CD4-positive, alpha-beta T cell treated with Interleukin-21 for 1 hour (primary cell): ENCODE data around the gene PRKCD.

ENCODE experiments used
- DNase-seq: peaks from one replicate; pipeline ENCODE4 v3.0.0-alpha.2; 2020

PRKCD gene

GRCh38 chr3:53157974-53158580, 2.9 kb upstream of the PRKCD start:
- DNase-seq, result no peak

GRCh38 chr3:53158765-53159155, 2.2 kb upstream of the PRKCD start:
- no peak for DNase-seq

DNA sequence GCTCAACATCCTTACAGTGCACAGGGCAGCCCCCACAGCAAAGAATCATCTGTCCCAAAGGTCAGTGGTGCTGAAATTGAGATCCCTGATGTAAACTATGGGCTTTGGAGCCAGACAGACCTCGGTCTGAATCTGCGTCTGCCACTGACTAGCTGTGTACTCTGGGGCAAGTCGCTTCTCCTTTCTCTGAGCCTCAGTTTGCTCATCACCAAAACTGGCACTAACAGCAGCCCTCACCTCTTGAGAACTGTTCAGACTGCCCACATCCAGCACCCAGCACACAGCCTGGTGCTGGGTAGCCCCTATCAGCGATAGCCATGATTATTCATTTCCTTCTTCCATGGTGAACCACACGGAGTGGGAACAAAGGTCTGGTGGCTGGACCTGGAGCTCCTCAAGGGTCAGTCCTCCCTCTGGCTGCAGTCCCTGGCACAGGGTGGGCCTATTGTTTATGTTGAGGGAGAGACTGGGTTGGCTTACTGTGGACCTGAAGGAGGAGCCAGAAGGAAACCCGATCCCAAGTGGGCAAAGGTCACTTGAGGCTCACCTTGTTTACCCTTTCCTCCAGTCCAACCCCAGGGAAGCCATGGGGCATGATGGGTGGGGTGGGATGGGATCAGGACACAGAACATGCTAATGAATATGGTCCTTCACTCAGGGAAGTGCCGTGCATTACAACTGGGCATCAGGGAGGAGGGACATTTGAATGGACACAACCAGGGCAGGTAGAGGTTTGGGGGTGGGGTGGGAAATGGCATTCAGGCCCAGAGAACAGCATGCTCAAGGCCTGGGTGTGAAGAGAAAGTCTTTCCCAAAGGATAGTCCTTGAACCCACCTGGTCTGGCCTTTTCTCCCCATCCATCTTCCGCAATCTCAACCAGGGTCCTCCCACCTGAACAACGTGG, 1.6 kb upstream of the PRKCD start:
- no peak for DNase-seq

GRCh38 chr3:53160061-53160659, 849 bp upstream of the PRKCD start:
- DNase-seq, result no peak

DNA sequence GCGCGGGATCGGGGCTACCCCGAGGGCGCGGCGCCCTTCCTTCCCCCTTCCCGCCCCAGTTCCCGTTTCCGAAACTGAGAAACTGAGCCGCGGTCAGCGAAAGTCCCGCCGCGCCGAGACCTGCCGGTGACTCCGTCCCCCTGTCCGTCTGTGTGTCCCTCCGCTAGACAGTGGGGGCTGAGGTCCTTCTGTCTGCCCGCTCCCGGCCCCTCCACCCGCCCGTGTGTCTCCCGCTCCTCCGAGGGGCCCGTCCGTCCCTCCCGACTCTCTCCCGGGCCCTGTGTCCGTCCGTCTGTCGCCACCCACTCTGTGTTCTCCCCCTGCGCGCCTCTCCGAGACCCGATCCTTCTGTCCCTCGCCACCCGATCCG, 426 bp downstream of the PRKCD start:
- DNase-seq, result no peak

DNA sequence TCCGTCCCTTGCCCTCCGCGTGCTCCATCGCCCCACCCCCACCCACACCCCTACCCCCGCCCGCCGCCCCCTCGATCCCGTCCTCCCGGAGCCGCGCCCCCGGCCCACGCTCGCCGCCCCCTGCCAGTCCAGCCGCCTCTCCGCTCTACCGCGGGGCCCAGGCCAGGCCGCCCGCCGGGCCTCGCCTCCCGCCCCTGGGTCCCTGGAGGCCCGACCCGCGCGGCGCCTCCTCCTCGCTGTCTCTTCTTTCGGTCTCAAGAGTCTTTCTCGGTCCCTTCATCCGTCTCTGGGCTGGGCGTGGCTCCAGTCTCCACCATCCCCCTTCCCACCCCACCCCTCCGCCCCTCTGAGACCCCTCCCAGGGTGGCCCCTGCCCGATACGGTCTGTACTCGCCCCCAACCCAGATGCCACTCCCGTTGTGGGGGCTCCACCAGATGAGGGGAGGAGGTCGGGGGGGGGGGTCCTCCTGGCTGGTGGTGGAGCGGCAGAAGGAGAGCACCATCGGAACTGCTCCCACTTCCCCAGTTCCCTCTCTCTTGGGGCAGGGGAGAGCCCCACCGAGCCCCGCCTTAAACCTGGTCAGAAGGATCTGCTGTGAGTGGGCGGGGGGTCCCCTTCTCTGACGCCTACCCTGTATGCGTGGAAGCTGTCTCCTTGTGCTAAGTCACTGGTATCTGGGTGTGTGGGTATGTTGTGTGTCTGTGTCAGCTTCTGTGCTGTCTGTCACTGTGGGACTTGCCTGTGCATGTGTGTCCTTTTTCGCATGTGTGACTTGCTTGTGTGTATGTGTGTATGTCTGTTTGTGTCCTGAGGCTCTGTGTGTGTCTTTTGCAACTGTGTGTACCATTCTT, 1.0 kb downstream of the PRKCD start:
- DNase-seq, result peak; percentile 49

- peak; percentile 72 for DNase-seq
Measured at GRCh38 chr3:53162672-53163443, 1.8 kb downstream of the PRKCD start.

DNA sequence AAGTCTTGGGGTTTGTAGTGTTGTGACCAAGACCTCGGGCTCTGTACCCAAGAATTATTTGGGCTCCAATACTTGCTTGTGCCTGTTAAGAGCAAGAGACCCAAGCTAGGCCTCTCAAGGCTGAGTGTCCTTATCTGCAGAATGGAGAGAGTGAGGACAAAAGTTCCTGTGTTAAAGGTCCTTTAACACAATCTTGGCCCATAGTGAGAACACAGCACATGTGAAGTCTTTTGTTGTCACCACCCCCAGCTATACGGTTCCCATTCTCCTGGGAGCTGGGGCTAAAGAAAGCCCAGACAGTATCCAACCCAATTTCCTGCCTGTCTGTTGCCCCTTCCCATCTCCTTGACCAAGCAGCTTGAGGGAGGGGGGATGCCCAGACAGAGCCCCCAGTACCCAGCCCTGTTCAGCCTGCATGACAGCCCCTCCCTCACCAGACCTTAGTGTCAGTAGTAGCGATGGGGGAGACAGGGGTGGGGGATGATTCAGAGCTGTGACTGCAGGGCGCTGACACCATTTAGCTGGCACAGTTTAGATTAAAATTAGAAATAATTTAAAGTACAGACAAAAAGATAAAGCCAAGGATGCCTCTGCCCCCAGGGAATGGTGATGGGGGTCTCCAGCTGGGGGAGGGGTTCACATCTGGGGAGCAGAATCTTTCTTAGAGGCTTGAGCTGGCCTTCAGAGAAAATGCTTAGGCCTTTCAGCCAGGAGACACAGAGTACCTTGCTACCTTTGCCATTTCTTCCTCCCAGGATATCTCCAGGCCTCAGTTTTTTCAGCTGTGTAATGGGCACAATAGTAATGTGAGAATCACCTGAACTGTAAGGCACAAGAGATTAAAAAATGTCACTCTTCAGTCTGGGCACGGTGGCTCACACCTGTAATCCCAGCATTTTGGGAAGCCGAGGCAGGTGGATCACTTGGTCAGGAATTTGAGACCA, 2.7 kb downstream of the PRKCD start:
- DNase-seq, result no peak

DNA sequence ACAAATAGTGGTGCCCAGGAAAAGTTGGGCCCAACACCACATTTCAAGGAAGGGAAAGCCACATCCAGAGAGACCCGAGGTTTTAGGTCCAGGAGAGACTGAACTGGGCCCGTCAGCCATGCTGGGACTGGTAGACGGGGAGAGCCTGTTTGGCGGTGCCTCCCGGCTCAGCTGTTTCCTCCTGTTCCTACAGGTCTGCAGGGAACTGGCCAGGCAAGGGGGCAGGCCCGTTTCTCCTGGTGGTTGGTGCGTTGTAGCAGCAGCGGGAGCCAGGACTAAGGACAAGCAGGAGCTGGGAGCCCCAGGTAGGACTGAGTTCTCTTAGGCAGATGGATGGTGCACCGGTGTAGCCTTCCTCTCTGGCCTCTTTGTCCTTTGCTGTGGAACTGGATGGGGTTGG, 3.9 kb downstream of the PRKCD start:
- no peak for DNase-seq

- no peak for DNase-seq
Measured at GRCh38 chr3:53166206-53166605, 5.2 kb downstream of the PRKCD start.

DNA sequence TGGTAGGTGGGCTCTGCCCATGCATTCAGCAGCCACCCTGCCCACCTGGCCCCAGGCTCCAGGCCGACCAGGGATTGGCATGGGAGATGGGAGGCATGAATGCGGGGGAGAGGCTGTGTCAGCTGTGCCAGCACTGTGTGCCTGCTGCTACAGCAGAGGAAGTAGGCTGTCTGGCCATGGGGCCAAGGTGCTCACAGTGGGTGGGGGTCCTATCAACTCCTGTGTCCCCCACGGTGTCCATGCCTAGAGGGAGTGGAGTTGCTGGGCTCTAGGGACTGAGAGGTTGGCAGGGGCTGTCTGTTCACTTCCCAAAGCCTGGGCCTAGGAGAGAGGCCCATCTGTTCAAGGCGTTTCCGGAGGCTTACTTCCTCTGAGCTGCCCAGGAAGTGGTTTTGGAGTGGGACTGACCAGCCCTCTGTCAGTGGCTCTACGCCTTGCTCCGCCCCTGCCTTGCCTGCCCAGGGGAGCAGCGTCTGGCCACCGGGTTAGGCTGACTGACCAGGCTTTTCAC, 5.8 kb downstream of the PRKCD start:
- peak; percentile 4 for DNase-seq

- no peak for DNase-seq
Measured at GRCh38 chr3:53167418-53168174, 6.6 kb downstream of the PRKCD start.

- no peak for DNase-seq
Measured at GRCh38 chr3:53168175-53168923, 7.3 kb downstream of the PRKCD start.

DNA sequence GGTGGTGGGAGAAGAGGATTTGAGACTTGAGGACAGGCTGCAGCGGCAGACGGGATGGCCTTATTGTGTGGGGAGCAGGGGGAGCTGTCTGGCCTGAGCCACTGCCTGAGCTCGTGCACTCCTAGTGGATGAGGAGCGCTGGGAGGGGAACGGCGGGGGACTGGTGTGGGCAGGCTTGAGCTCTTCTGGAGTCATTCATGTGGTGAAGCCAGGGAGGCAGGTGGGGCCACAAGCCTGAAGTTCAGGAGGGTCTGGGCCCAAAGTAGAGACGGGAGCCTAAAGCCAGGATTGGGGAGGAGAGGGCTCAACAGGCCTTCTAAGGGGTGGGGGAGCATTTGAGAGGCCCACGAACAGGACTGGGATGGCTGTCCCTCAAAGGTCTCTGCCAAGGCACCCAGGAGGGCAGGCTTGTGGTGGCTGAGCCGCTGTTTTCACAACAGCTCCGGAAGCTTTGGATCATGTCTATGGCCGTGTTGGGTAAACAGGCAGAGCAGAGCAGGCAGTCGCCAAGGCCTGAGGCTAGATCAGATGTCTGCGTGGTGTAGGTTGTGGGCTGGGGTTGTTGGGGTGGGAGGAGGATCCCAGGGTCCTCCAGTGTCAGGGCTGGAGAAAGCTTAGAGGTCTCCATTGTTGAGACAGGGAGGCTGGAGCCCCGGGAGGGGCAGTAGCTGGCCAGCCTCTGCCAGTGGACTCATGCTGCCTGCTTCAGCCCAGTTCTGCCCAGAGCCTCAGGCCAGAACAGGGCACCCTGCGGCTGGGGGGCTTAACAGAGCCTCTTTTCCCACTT, 8.2 kb downstream of the PRKCD start:
- DNase-seq, result no peak

- DNase-seq, result no peak
Measured at GRCh38 chr3:53169832-53170324, 8.9 kb downstream of the PRKCD start.

- DNase-seq, result peak; percentile 30
Measured at GRCh38 chr3:53170325-53171063, 9.5 kb downstream of the PRKCD start.

GRCh38 chr3:53171064-53171418, 10.0 kb downstream of the PRKCD start:
- DNase-seq, result no peak
